Ovary (tissue), 3 donors: Measurements from ENCODE around the gene NSMF.

Experiments
- CTCF ChIP-seq, 3 donors: fragments of 450-650 bp in 2 of 3; fragments of 200-600 bp in 1 of 3; IDR thresholded peaks; one replicate each; pipeline versions ENCODE4 v1.5.1 to v1.8.0; 2016 to 2022; ENCODE audit warnings: antibody characterized with exemption in 3 of 3, mild to moderate bottlenecking in 1 of 3
- EP300 ChIP-seq: sonication (generic); formaldehyde crosslinking; IDR thresholded peaks from one replicate; pipeline ENCODE4 v1.6.1; 2017; ENCODE audit warnings: antibody characterized with exemption
- POLR2A ChIP-seq: fragments of 450-650 bp; IDR thresholded peaks from one replicate; pipeline ENCODE4 v1.6.1; 2017; ENCODE audit warnings: antibody characterized with exemption, mild to moderate bottlenecking, moderate library complexity
- donor health status: DM: no; HTN: no; CAD: no.

GRCh38 chr9:137467161-137467581, 8.0 kb upstream of the NSMF start:
- TF ChIP-seq EP300 = no peak
- TF ChIP-seq CTCF (IDR thresholded peaks at IDR 0.05) = no peak
- TF ChIP-seq POLR2A = no peak
